Measurements from ENCODE around the gene ATP2C2.

Gene ATP2C2

DNA sequence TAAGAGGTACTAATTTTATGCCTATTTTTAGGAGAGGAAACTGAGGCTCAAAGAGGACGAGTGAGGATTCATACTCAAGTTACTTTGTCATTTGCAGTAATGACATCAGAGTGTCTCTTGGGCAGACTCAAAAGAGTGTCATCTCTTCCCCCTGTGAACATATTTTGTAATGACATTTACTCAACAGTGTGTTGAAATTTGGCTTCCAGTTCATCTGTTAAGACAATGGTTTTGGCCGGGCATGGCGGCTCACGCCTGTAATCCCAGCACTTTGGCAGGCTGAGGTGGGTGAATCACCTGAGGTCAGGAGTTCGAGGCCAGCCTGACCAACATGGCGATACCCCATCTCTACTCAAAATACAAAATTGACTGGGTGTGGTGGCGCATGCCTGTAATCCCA, 44.7 kb upstream of the ATP2C2 start (continued):
- TF ChIP-seq ZNF341 (tag by site-specific recombination; IDR thresholded peaks at IDR 0.05; ENCODE audit: low read depth), result no peak

DNA sequence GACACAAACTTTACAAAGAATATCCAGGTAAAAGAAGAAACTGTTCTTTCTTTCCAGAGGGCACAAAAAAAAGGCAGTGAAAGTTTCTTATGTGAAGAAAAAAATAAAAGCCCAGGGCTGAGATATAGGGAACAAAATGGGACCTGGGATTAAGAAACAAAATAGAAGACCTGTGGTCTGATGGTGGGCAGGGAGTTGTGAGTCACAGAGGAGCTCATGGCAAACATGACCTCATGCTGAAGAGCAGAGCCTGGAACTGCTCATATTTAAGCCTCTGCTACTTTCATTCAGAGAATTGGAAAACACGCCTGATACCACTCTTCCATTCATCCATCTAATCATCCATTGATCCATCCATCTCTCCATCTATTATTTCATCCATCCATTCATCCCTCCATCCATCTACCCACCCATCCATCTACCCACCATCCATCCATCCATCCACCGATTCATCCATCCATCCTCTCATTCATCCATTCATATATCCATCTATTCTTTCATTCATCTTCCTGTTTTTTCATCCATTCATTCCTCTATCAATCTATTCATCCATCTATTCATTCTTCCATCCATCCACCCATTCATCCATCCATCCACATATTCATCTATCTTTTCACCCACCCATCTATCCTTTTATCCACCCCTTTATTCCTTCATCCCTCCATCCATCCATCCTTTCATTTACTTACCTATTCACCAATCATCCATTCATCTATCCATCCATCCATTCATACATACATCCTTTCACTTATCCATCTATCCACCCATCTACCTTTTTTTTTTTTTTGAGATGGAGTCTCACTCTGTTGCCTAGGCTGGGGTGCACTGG, 43.7 kb upstream of the ATP2C2 start:
- ChIA-PET POLR2A (no interaction called here), CTCF (no interaction called here)
- no peak for TF ChIP-seq ZNF530 (tag by site-specific recombination; IDR thresholded peaks at IDR 0.05; ENCODE audit: low read depth)
- 0 out of 2 replicates have a peak, but pooled peaks have one; percentile 14 for TF ChIP-seq ZBTB21 (tag by site-specific recombination; IDR thresholded peaks at IDR 0.05)
- no peak for TF ChIP-seq ZNF654 (tag by site-specific recombination; IDR thresholded peaks at IDR 0.05; ENCODE audit: low read depth)
- TF ChIP-seq ZNF146 (tag by site-specific recombination; IDR thresholded peaks at IDR 0.05), result no peak
- TF ChIP-seq HOXC10 (CRISPR knock-in tag; IDR thresholded peaks at IDR 0.05), result no peak
- TF ChIP-seq, protein P1, sequence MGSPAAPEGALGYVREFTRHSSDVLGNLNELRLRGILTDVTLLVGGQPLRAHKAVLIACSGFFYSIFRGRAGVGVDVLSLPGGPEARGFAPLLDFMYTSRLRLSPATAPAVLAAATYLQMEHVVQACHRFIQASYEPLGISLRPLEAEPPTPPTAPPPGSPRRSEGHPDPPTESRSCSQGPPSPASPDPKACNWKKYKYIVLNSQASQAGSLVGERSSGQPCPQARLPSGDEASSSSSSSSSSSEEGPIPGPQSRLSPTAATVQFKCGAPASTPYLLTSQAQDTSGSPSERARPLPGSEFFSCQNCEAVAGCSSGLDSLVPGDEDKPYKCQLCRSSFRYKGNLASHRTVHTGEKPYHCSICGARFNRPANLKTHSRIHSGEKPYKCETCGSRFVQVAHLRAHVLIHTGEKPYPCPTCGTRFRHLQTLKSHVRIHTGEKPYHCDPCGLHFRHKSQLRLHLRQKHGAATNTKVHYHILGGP (tag by site-specific recombination; IDR thresholded peaks at IDR 0.05), result no peak
- TF ChIP-seq ZNF48 (tag by site-specific recombination; IDR thresholded peaks at IDR 0.05), result no peak
- TF ChIP-seq, protein P2, sequence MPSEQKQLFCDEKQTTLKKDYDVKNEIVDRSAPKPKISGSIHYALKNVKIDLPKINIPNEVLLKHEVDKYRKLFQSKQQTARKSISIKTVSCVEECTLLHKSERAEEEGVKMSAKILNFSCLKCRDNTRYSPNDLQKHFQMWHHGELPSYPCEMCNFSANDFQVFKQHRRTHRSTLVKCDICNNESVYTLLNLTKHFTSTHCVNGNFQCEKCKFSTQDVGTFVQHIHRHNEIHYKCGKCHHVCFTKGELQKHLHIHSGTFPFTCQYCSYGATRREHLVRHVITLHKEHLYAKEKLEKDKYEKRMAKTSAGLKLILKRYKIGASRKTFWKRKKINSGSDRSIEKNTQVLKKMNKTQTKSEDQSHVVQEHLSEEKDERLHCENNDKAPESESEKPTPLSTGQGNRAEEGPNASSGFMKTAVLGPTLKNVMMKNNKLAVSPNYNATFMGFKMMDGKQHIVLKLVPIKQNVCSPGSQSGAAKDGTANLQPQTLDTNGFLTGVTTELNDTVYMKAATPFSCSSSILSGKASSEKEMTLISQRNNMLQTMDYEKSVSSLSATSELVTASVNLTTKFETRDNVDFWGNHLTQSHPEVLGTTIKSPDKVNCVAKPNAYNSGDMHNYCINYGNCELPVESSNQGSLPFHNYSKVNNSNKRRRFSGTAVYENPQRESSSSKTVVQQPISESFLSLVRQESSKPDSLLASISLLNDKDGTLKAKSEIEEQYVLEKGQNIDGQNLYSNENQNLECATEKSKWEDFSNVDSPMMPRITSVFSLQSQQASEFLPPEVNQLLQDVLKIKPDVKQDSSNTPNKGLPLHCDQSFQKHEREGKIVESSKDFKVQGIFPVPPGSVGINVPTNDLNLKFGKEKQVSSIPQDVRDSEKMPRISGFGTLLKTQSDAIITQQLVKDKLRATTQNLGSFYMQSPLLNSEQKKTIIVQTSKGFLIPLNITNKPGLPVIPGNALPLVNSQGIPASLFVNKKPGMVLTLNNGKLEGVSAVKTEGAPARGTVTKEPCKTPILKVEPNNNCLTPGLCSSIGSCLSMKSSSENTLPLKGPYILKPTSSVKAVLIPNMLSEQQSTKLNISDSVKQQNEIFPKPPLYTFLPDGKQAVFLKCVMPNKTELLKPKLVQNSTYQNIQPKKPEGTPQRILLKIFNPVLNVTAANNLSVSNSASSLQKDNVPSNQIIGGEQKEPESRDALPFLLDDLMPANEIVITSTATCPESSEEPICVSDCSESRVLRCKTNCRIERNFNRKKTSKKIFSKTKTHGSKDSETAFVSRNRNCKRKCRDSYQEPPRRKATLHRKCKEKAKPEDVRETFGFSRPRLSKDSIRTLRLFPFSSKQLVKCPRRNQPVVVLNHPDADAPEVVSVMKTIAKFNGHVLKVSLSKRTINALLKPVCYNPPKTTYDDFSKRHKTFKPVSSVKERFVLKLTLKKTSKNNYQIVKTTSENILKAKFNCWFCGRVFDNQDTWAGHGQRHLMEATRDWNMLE (tag by site-specific recombination; conservative IDR thresholded peaks at IDR 0.05; ENCODE audit: low read depth), result no peak
- no peak for TF ChIP-seq TRIM28 (IDR thresholded peaks at IDR 0.05; ENCODE audit: borderline replicate concordance, low read length)
- TF ChIP-seq, protein P3, sequence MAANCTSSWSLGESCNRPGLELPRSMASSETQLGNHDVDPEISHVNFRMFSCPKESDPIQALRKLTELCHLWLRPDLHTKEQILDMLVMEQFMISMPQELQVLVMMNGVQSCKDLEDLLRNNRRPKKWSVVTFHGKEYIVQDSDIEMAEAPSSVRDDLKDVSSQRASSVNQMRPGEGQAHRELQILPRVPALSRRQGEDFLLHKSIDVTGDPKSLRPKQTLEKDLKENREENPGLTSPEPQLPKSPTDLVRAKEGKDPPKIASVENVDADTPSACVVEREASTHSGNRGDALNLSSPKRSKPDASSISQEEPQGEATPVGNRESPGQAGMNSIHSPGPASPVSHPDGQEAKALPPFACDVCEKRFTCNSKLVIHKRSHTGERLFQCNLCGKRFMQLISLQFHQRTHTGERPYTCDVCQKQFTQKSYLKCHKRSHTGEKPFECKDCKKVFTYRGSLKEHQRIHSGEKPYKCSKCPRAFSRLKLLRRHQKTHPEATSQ (tag by site-specific recombination; IDR thresholded peaks at IDR 0.05), result no peak
- no peak for TF ChIP-seq SP7 (tag by site-specific recombination; IDR thresholded peaks at IDR 0.05)
- TF ChIP-seq ZNF785 (tag by site-specific recombination; IDR thresholded peaks at IDR 0.05), result 0 out of 2 replicates have a peak, but pooled peaks have one; percentile 28
- peak; percentile 94 for TF ChIP-seq ZBTB17 (tag by site-specific recombination; IDR thresholded peaks at IDR 0.05)
- TF ChIP-seq ZNF23 (tag by site-specific recombination; IDR thresholded peaks at IDR 0.05; ENCODE audit: borderline replicate concordance), result no peak
- TF ChIP-seq ZNF701 (tag by site-specific recombination; IDR thresholded peaks at IDR 0.05), result no peak
- TF ChIP-seq ZNF302 (tag by site-specific recombination; IDR thresholded peaks at IDR 0.05; ENCODE audit: low read depth), result no peak
- no peak for TF ChIP-seq ZBTB8A (tag by site-specific recombination; IDR thresholded peaks at IDR 0.05)
- TF ChIP-seq ZNF341 (tag by site-specific recombination; IDR thresholded peaks at IDR 0.05; ENCODE audit: low read depth), result no peak
- TF ChIP-seq, protein P4, sequence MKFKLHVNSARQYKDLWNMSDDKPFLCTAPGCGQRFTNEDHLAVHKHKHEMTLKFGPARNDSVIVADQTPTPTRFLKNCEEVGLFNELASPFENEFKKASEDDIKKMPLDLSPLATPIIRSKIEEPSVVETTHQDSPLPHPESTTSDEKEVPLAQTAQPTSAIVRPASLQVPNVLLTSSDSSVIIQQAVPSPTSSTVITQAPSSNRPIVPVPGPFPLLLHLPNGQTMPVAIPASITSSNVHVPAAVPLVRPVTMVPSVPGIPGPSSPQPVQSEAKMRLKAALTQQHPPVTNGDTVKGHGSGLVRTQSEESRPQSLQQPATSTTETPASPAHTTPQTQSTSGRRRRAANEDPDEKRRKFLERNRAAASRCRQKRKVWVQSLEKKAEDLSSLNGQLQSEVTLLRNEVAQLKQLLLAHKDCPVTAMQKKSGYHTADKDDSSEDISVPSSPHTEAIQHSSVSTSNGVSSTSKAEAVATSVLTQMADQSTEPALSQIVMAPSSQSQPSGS (tag by site-specific recombination; IDR thresholded peaks at IDR 0.05; ENCODE audit: low read depth), result no peak
- TF ChIP-seq, protein P5, sequence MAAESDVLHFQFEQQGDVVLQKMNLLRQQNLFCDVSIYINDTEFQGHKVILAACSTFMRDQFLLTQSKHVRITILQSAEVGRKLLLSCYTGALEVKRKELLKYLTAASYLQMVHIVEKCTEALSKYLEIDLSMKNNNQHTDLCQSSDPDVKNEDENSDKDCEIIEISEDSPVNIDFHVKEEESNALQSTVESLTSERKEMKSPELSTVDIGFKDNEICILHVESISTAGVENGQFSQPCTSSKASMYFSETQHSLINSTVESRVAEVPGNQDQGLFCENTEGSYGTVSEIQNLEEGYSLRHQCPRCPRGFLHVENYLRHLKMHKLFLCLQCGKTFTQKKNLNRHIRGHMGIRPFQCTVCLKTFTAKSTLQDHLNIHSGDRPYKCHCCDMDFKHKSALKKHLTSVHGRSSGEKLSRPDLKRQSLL (tag by site-specific recombination; IDR thresholded peaks at IDR 0.05), result no peak
- no peak for TF ChIP-seq KLF16 (tag by site-specific recombination; IDR thresholded peaks at IDR 0.05)
- TF ChIP-seq, protein P6, sequence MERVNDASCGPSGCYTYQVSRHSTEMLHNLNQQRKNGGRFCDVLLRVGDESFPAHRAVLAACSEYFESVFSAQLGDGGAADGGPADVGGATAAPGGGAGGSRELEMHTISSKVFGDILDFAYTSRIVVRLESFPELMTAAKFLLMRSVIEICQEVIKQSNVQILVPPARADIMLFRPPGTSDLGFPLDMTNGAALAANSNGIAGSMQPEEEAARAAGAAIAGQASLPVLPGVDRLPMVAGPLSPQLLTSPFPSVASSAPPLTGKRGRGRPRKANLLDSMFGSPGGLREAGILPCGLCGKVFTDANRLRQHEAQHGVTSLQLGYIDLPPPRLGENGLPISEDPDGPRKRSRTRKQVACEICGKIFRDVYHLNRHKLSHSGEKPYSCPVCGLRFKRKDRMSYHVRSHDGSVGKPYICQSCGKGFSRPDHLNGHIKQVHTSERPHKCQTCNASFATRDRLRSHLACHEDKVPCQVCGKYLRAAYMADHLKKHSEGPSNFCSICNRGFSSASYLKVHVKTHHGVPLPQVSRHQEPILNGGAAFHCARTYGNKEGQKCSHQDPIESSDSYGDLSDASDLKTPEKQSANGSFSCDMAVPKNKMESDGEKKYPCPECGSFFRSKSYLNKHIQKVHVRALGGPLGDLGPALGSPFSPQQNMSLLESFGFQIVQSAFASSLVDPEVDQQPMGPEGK (tag by site-specific recombination; IDR thresholded peaks at IDR 0.05), result no peak
- TF ChIP-seq ZNF37A (tag by site-specific recombination; IDR thresholded peaks at IDR 0.05), result no peak
- TF ChIP-seq ZNF366 (tag by site-specific recombination; conservative IDR thresholded peaks at IDR 0.05), result peak; percentile 96

More for the DNA sequence above, 43.7 kb upstream of the ATP2C2 start:
- Histone ChIP-seq H3K4me1 (ENCODE audit: control insufficient read depth, insufficient read depth, low read length) (no peaks in the 10 kb centered on the region), H3K36me3 (ENCODE audit: control insufficient read depth in 2 of 2, insufficient read depth in 1 of 2, low read length in 2 of 2) (no peaks in the 10 kb centered on the region), H3K4me3 (ENCODE audit: low read depth, low read length) (no peak overlapping the region), H3K9me3 (ENCODE audit: control insufficient read depth, insufficient read depth, low read depth, low read length) (no peaks in the 10 kb centered on the region), H3K27ac (ENCODE audit: extremely low read depth, low read depth, low read length) (no peak overlapping the region)

Data from HEK293 (cell line).